SK-N-SH (cell line): ENCODE results near the gene SPNS1. TPM values are rescaled to one million over a fixed set of nuclear protein-coding genes. Genes with fewer than 3 reads are reported as not detected.

Source experiments
- CTCF ChIA-PET: fragments of 300-600, 350-600 bp; formaldehyde crosslinking; extraction: SDS; loops from one replicate; lab custom pipeline; 2021; lab: Yijun Ruan, JAX
- POLR2A ChIA-PET: fragments of 350-600 bp; sonication (Branson Sonifier 250); formaldehyde crosslinking; extraction: SDS; loops from one replicate; lab custom pipeline; 2020; ENCODE audit warnings: antibody characterized with exemption, inconsistent platforms; lab: Yijun Ruan, JAX
- DNase-seq: peaks from one replicate; pipeline ENCODE4 v3.0.0; 2012
- H2AFZ ChIP-seq: fragments of 200-600 bp; sonication (generic); 2 replicates; pipeline ENCODE4 v1.8.1; 2016; ENCODE audit warnings: antibody characterized with exemption, mild to moderate bottlenecking, low read depth
- H3F3A ChIP-seq: fragments of 200-600 bp; sonication (generic); replicated peaks from 2 replicates; pipeline ENCODE3; 2016; ENCODE audit warnings: antibody characterized with exemption, mild to moderate bottlenecking; ENCODE audit not compliant: insufficient read depth
- H3K27ac ChIP-seq, 2 experiments: fragments of 200-500 bp in 1 of 2; fragments of 200-600 bp in 1 of 2; sonication (Bioruptor generic) in 1 of 2; sonication (generic), shearing (Covaris generic) in 1 of 2; 2 replicates each; pipeline versions ENCODE4 v1.5.1 to v1.6.1; 2014 to 2016; ENCODE audit warnings: low read depth in 2 of 2, inconsistent platforms in 1 of 2, low read length in 1 of 2, mild to moderate bottlenecking in 1 of 2, mixed read lengths in 1 of 2
- H3K27me3 ChIP-seq: fragments of 200-600 bp; sonication (generic), shearing (Covaris generic); 2 replicates; pipeline ENCODE4 v1.6.1; 2016; ENCODE audit warnings: mixed run types; ENCODE audit not compliant: insufficient read depth
- H3K36me3 ChIP-seq, 2 experiments: fragments of 200-500 bp in 1 of 2; fragments of 200-600 bp in 1 of 2; sonication (Bioruptor generic) in 1 of 2; sonication (generic) in 1 of 2; replicated peaks in 1 of 2; 2 replicates each; pipeline versions ENCODE3 to v1.5.1; 2014 to 2016; ENCODE audit warnings: low read length in 1 of 2, mild to moderate bottlenecking in 1 of 2; ENCODE audit not compliant: insufficient read depth in 2 of 2, control insufficient read depth in 1 of 2
- H3K4me1 ChIP-seq, 2 experiments: fragments of 200-500 bp in 1 of 2; fragments of 200-600 bp in 1 of 2; sonication (Bioruptor generic) in 1 of 2; sonication (generic), shearing (Covaris generic) in 1 of 2; 2 replicates each; pipeline versions ENCODE4 v1.5.1 to v1.6.1; 2014 to 2016; ENCODE audit warnings: low read depth in 1 of 2, low read length in 1 of 2, mixed run types in 1 of 2; ENCODE audit not compliant: insufficient read depth in 2 of 2, control insufficient read depth in 1 of 2
- H3K4me2 ChIP-seq: fragments of 200-600 bp; sonication (generic), shearing (Covaris generic); 2 replicates; pipeline ENCODE4 v1.6.1; 2017; ENCODE audit warnings: mixed run types
- H3K4me3 ChIP-seq, 2 experiments: fragments of 200-500 bp in 1 of 2; fragments of 200-600 bp in 1 of 2; sonication (Bioruptor generic) in 1 of 2; sonication (generic), shearing (Covaris generic) in 1 of 2; 2 replicates each; pipeline versions ENCODE4 v1.5.1 to v1.8.1; 2014 to 2016; ENCODE audit warnings: low read depth in 2 of 2, inconsistent platforms in 1 of 2, low read length in 1 of 2, mild to moderate bottlenecking in 1 of 2, mixed read lengths in 1 of 2, moderate library complexity in 1 of 2
- H3K79me2 ChIP-seq: fragments of 200-600 bp; sonication (generic); 2 replicates; pipeline ENCODE4 v1.8.1; 2017; ENCODE audit warnings: mild to moderate bottlenecking; ENCODE audit not compliant: insufficient read depth
- H3K9ac ChIP-seq: fragments of 200-600 bp; sonication (generic); 2 replicates; pipeline ENCODE4 v1.6.1; 2017; ENCODE audit warnings: mixed run types
- H3K9me2 ChIP-seq: fragments of 200-600 bp; sonication (generic); 2 replicates; pipeline ENCODE4 v1.6.1; 2017; ENCODE audit warnings: mixed run types
- H3K9me3 ChIP-seq: fragments of 200-600 bp; sonication (generic); 2 replicates; pipeline ENCODE4 v1.6.1; 2017; ENCODE audit warnings: mixed run types, mild to moderate bottlenecking, moderate library complexity
- H4K20me1 ChIP-seq: fragments of 200-600 bp; sonication (generic); 2 replicates; pipeline ENCODE4 v1.6.1; 2017; ENCODE audit warnings: mild to moderate bottlenecking, mixed run types; ENCODE audit not compliant: insufficient read depth
- JUND ChIP-seq: IDR thresholded peaks from 2 replicates; pipeline ENCODE4 v1.4.0; 2012
- MXI1 ChIP-seq: IDR thresholded peaks from 2 replicates; pipeline ENCODE4 v1.6.1; 2012; ENCODE audit warnings: mild to moderate bottlenecking, low read depth, low read length, improper control_type of control experiment
- RAD21 ChIP-seq: IDR thresholded peaks from 2 replicates; pipeline ENCODE4 v1.6.1; 2012; ENCODE audit warnings: mild to moderate bottlenecking, low read length
- SIN3A ChIP-seq: IDR thresholded peaks from 2 replicates; pipeline ENCODE4 v1.6.1; 2012; ENCODE audit warnings: low read depth, mild to moderate bottlenecking, low read length, moderate library complexity, borderline replicate concordance
- TAF1 ChIP-seq: IDR thresholded peaks from 2 replicates; pipeline ENCODE4 v1.6.1; 2012; ENCODE audit warnings: low read depth, mild to moderate bottlenecking, low read length, moderate library complexity, borderline replicate concordance
- WGBS: methylation state at CpG from one replicate; pipeline ENCODE4 v1.1.6; 2017; ENCODE audit warnings: low lambda C conversion rate; 5-methylcytosine and 5-hydroxymethylcytosine counted together
- polyA plus RNA-seq, 3 experiments: library from polyadenylated mRNA; depleted of rRNA; stranded (reverse); fragments of >200 nt; gene quantifications; 2 replicates each; pipeline ENCODE4 v1.2.3, GENCODE V29; 2012
- TF ChIP-seq, protein P1 (sequence below): fragments of 200-600 bp; sonication (generic); IDR thresholded peaks from 2 replicates; pipeline ENCODE4 v1.6.1; 2017; ENCODE audit warnings: antibody characterized with exemption, mild to moderate bottlenecking, moderate library complexity
- TF ChIP-seq, protein P2 (sequence below): IDR thresholded peaks from 2 replicates; pipeline ENCODE4 v1.6.1; 2012; ENCODE audit warnings: mild to moderate bottlenecking, low read depth, low read length, moderate library complexity
- TF ChIP-seq, protein P3 (sequence below): IDR thresholded peaks from 2 replicates; pipeline ENCODE4; 2012

SPNS1 gene
- polyA plus RNA-seq, 1 of the 3 experiments (the other 2 are of a cell fraction): 41.1 TPM

DNA sequence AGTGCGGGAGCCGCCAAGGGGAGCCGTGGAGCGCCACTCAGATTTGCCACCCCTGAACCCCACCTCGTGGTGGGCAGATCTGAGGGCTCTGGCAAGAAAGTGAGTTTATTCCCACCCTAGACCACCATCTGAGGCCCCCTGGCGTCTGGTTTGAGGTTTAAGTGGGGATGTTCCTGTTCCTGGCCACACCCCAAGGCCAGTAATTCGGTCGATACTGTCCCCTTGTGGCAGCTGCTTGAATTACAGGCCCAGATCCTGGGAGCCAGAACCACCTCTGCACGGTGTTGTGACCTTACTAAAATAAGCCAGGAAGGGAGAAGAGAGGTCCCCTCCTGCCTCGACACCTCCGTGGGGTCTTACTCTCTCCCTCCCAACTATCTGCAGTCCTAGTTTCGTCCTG, 6.9 kb downstream of the SPNS1 start:
- Histone ChIP-seq H2AFZ (no peak overlapping the region), H3K27ac (no peak overlapping the region), H3K36me3 (peaks cover 13 to 16% of the 10 kb centered on the region in 2 experiments), H3K9me2 (no peaks in the 10 kb centered on the region), H3K79me2 (peaks cover 10% of the 10 kb centered on the region), H3K27me3 (no peaks in the 10 kb centered on the region), H3F3A (no peaks in the 10 kb centered on the region), H4K20me1 (no peaks in the 10 kb centered on the region), H3K4me3 (no peak overlapping the region), H3K9ac (no peak overlapping the region), H3K4me2 (no peak overlapping the region), H3K4me1 (no peaks in the 10 kb centered on the region), H3K9me3 (no peaks in the 10 kb centered on the region)
- DNase-seq: peak; percentile 72
- TF ChIP-seq, protein P1, sequence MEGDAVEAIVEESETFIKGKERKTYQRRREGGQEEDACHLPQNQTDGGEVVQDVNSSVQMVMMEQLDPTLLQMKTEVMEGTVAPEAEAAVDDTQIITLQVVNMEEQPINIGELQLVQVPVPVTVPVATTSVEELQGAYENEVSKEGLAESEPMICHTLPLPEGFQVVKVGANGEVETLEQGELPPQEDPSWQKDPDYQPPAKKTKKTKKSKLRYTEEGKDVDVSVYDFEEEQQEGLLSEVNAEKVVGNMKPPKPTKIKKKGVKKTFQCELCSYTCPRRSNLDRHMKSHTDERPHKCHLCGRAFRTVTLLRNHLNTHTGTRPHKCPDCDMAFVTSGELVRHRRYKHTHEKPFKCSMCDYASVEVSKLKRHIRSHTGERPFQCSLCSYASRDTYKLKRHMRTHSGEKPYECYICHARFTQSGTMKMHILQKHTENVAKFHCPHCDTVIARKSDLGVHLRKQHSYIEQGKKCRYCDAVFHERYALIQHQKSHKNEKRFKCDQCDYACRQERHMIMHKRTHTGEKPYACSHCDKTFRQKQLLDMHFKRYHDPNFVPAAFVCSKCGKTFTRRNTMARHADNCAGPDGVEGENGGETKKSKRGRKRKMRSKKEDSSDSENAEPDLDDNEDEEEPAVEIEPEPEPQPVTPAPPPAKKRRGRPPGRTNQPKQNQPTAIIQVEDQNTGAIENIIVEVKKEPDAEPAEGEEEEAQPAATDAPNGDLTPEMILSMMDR: peak; percentile 57
- TF ChIP-seq RAD21: no peak
- CTCF ChIA-PET: no interaction called here
- POLR2A ChIA-PET: no interaction called here
- WGBS: 80% methylated on average over 5 of the region's 12 CpGs

DNA sequence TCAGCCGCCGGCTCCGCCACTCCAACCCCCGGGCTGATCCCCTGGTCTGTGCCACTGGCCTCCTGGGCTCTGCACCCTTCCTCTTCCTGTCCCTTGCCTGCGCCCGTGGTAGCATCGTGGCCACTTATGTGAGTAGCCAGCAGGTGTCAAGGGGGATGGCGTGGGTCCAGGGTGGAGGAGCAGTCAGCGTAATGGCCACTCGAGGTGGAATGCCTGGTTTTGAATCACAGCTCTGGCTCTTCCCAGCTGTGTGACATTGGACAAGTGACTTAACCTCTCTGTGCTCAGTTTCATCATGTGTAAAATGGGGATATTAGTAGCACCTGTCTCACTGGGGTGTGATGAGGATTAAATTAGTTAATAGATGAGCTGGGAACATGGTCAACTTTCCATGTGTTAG, 7.8 kb downstream of the SPNS1 start:
- Histone ChIP-seq H4K20me1 (no peaks in the 10 kb centered on the region), H3K9me2 (no peaks in the 10 kb centered on the region), H3K4me3 (no peak overlapping the region), H2AFZ (no peak overlapping the region), H3K9me3 (no peaks in the 10 kb centered on the region), H3K27me3 (no peaks in the 10 kb centered on the region), H3K27ac (no peak overlapping the region), H3K9ac (no peak overlapping the region), H3K36me3 (peaks cover 16 to 22% of the 10 kb centered on the region in 2 experiments), H3K4me2 (no peak overlapping the region), H3K4me1 (no peaks in the 10 kb centered on the region), H3F3A (no peaks in the 10 kb centered on the region), H3K79me2 (peaks cover under 1% of the 10 kb centered on the region; the same call in 1 of the 2 replicates)
- no peak for TF ChIP-seq TAF1
- no peak for TF ChIP-seq JUND
- TF ChIP-seq, protein P2, sequence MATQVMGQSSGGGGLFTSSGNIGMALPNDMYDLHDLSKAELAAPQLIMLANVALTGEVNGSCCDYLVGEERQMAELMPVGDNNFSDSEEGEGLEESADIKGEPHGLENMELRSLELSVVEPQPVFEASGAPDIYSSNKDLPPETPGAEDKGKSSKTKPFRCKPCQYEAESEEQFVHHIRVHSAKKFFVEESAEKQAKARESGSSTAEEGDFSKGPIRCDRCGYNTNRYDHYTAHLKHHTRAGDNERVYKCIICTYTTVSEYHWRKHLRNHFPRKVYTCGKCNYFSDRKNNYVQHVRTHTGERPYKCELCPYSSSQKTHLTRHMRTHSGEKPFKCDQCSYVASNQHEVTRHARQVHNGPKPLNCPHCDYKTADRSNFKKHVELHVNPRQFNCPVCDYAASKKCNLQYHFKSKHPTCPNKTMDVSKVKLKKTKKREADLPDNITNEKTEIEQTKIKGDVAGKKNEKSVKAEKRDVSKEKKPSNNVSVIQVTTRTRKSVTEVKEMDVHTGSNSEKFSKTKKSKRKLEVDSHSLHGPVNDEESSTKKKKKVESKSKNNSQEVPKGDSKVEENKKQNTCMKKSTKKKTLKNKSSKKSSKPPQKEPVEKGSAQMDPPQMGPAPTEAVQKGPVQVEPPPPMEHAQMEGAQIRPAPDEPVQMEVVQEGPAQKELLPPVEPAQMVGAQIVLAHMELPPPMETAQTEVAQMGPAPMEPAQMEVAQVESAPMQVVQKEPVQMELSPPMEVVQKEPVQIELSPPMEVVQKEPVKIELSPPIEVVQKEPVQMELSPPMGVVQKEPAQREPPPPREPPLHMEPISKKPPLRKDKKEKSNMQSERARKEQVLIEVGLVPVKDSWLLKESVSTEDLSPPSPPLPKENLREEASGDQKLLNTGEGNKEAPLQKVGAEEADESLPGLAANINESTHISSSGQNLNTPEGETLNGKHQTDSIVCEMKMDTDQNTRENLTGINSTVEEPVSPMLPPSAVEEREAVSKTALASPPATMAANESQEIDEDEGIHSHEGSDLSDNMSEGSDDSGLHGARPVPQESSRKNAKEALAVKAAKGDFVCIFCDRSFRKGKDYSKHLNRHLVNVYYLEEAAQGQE: no peak
- no peak for TF ChIP-seq SIN3A
- TF ChIP-seq, protein P3, sequence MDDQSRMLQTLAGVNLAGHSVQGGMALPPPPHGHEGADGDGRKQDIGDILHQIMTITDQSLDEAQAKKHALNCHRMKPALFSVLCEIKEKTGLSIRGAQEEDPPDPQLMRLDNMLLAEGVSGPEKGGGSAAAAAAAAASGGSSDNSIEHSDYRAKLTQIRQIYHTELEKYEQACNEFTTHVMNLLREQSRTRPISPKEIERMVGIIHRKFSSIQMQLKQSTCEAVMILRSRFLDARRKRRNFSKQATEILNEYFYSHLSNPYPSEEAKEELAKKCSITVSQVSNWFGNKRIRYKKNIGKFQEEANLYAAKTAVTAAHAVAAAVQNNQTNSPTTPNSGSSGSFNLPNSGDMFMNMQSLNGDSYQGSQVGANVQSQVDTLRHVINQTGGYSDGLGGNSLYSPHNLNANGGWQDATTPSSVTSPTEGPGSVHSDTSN: no peak
- TF ChIP-seq MXI1: no peak
- 96% methylated on average over 4 of the region's 10 CpGs for WGBS
- POLR2A ChIA-PET: no interaction called here
- CTCF ChIA-PET: interaction anchor here (0.9 to 1.0 kb wide), 2 partner anchors 21 to 37 kb away, joined by 3 to 4 read pairs; no protein-coding TSS in a partner anchor
- DNase-seq: no peak
